K562 (cell line): ENCODE data around the gene PLK4. TPM values are rescaled to one million over a fixed set of nuclear protein-coding genes. Genes with fewer than 3 reads are reported as not detected.

Source experiments
- COPS2 ChIP-seq: fragments of 450-650 bp; conservative IDR thresholded peaks from 2 replicates; pipeline ENCODE4 v1.6.1; 2016; ENCODE audit warnings: mild to moderate bottlenecking, moderate library complexity
- EZH2 ChIP-seq: IDR thresholded peaks from 2 replicates; pipeline ENCODE4 v1.6.1; 2012; ENCODE audit warnings: low read depth, mild to moderate bottlenecking, inconsistent platforms, low read length, borderline replicate concordance
- HDAC2 ChIP-seq: fragments of 450-650 bp; IDR thresholded peaks from 2 replicates; pipeline ENCODE4 v1.6.1; 2016; ENCODE audit warnings: mild to moderate bottlenecking
- MAFK ChIP-seq: IDR thresholded peaks from 2 replicates; pipeline ENCODE4 v1.6.1; 2011; ENCODE audit warnings: low read length, improper control_type of control experiment
- MEF2D ChIP-seq: conservative IDR thresholded peaks from 2 replicates; pipeline ENCODE4 v1.6.1; 2016; ENCODE audit warnings: low read depth, missing genetic modification characterization, missing compliant biosample characterization
- POLR2AphosphoS2 ChIP-seq: IDR thresholded peaks from 2 replicates; pipeline ENCODE4 v1.6.1; 2012; ENCODE audit warnings: low read length, improper control_type of control experiment
- PTRF ChIP-seq: fragments of 450-650 bp; IDR thresholded peaks from 2 replicates; pipeline ENCODE4 v1.6.1; 2016; ENCODE audit warnings: mild to moderate bottlenecking, missing genetic modification characterization, missing compliant biosample characterization
- SMARCA5 ChIP-seq: fragments of 450-650 bp; IDR thresholded peaks from 2 replicates; pipeline ENCODE4 v1.6.1; 2016
- TAL1 ChIP-seq: fragments of 450-650 bp; IDR thresholded peaks from 2 replicates; pipeline ENCODE4 v1.6.1; 2016; ENCODE audit warnings: mild to moderate bottlenecking
- polyA plus RNA-seq, 8 experiments: library from polyadenylated mRNA; depleted of rRNA in 4 of 8; stranded (reverse) in 5 of 8; unstranded in 3 of 8; fragments of >200 nt; fragmentation: Nextera tagmentation in 2 of 8; fragmentation: Illumina TruSeq in 1 of 8; extraction: Ambion mirVana in 2 of 8; extraction: Trizol in 1 of 8; gene quantifications; 2 replicates each; pipeline versions ENCODE4 v1.2.1 to v1.2.3, GENCODE V29; 2011 to 2014; ENCODE audit warnings: inconsistent platforms in 1 of 8, missing spikeins in 1 of 8
- total RNA-seq, 7 experiments: library from RNA; depleted of rRNA in 6 of 7; stranded (reverse); fragments of >200 nt in 6 of 7; fragmentation: Illumina TruSeq in 2 of 7; extraction: Trizol in 2 of 7; gene quantifications; 2 replicates each; pipeline versions ENCODE4 v1.2.1 to v1.2.3, GENCODE V29; 2011 to 2021; ENCODE audit warnings: low replicate concordance in 1 of 7
- TF ChIP-seq, protein P1 (sequence below), 2 experiments: fragments of 450-650 bp in 1 of 2; sonication (generic) in 1 of 2; formaldehyde crosslinking in 1 of 2; IDR thresholded peaks in 1 of 2; conservative IDR thresholded peaks in 1 of 2; 2 replicates each; pipeline versions ENCODE4 v1.6.1 to v1.8.1; 2016 to 2023; ENCODE audit warnings: mild to moderate bottlenecking in 2 of 2, moderate library complexity in 2 of 2, inconsistent platforms in 1 of 2, missing genetic modification reagents in 1 of 2
- TF ChIP-seq, protein P2 (sequence below): fragments of 250-450 bp; sonication (Bioruptor Pico); IDR thresholded peaks from 2 replicates; pipeline ENCODE4 v1.4.0; 2020; ENCODE audit warnings: borderline replicate concordance
- TF ChIP-seq, protein P3 (sequence below): fragments of 250-450 bp; sonication (Bioruptor Pico); IDR thresholded peaks from 2 replicates; pipeline ENCODE4 v1.5.0; 2020; ENCODE audit warnings: mild to moderate bottlenecking, borderline replicate concordance
- TF ChIP-seq, protein P4 (sequence below): sonication (generic); formaldehyde crosslinking; IDR thresholded peaks from 2 replicates; pipeline ENCODE4 v1.8.0; 2023; ENCODE audit warnings: missing genetic modification reagents, mild to moderate bottlenecking, borderline replicate concordance
- TF ChIP-seq, protein P5 (sequence below), 3 experiments: IDR thresholded peaks in 2 of 3; conservative IDR thresholded peaks in 1 of 3; 2 replicates each; pipeline ENCODE4 v1.5.1; 2011 to 2012; ENCODE audit warnings: low read length in 3 of 3, mild to moderate bottlenecking in 3 of 3, control low read depth in 2 of 3, improper control_type of control experiment in 1 of 3, inconsistent platforms in 1 of 3, low read depth in 1 of 3, mixed read lengths in 1 of 3, moderate library complexity in 1 of 3; ENCODE audit not compliant: insufficient read depth in 2 of 3

PLK4 gene
- total and polyA plus RNA-seq, 9 of the 15 experiments (the other 6 are each of a cell fraction or from before 2014, with no cell fraction given), result 16.2 to 95.3 (median 54.3) TPM

DNA sequence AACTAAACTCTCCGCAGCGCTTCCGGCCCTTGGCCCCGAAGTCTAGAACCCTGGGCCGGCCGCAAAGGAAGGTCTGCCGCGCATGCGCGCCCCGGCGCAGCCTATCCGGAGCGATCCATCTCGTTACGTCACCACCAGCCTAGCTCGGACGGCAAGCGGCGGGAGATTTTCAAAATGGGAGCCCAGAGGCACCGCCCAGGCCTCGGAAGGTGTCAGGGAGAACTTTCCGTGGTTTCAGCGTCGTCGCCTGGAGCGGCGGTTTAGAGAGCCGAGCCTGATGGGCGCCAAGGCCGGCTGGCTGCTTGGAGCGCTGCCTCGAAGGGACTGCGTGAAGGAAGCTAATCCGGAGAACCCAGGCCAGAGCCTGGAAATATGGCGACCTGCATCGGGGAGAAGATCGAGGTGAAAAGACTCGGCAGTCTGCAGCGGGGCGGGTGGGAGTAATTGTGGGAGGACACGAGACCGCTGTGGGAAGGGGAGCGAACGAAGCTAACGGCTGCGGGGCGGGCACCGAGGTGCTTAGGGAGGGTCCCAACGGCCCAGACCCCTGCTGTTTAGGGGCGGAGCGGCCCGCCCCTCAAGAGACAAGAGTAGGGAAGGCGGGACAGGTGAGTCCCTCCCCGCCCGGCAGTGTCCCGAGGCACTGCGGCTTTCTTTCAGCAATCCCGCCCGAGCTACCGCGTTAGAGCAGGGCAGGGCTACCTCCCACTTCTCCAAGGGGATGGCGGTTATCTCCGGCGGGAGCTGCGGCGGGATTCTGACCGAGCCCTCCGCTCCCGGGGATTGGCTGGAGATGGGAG lies at the start of gene PLK4 (continued):
- TF ChIP-seq POLR2AphosphoS2 (no peak), TAL1 (no peak), SMARCA5 (no peak), COPS2 (no peak), EZH2 (no peak), PTRF (tag) (no peak), HDAC2 (peak; percentile 47), MAFK (no peak), MEF2D (tag) (no peak)
- TF ChIP-seq, protein P1, sequence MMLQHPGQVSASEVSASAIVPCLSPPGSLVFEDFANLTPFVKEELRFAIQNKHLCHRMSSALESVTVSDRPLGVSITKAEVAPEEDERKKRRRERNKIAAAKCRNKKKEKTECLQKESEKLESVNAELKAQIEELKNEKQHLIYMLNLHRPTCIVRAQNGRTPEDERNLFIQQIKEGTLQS (IDR thresholded peaks at IDR 0.05), result peak; percentile 94
- TF ChIP-seq, protein P1 (CRISPR knock-in tag; conservative IDR thresholded peaks at IDR 0.05), result peak; percentile 94
- TF ChIP-seq, protein P2, sequence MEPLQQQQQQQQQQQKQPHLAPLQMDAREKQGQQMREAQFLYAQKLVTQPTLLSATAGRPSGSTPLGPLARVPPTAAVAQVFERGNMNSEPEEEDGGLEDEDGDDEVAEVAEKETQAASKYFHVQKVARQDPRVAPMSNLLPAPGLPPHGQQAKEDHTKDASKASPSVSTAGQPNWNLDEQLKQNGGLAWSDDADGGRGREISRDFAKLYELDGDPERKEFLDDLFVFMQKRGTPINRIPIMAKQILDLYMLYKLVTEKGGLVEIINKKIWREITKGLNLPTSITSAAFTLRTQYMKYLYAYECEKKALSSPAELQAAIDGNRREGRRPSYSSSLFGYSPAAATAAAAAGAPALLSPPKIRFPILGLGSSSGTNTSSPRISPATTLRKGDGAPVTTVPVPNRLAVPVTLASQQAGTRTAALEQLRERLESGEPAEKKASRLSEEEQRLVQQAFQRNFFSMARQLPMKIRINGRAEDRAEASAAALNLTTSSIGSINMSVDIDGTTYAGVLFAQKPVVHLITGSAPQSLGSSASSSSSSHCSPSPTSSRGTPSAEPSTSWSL (CRISPR knock-in tag), result no peak
- TF ChIP-seq, protein P3, sequence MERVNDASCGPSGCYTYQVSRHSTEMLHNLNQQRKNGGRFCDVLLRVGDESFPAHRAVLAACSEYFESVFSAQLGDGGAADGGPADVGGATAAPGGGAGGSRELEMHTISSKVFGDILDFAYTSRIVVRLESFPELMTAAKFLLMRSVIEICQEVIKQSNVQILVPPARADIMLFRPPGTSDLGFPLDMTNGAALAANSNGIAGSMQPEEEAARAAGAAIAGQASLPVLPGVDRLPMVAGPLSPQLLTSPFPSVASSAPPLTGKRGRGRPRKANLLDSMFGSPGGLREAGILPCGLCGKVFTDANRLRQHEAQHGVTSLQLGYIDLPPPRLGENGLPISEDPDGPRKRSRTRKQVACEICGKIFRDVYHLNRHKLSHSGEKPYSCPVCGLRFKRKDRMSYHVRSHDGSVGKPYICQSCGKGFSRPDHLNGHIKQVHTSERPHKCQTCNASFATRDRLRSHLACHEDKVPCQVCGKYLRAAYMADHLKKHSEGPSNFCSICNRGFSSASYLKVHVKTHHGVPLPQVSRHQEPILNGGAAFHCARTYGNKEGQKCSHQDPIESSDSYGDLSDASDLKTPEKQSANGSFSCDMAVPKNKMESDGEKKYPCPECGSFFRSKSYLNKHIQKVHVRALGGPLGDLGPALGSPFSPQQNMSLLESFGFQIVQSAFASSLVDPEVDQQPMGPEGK (CRISPR knock-in tag), result no peak
- TF ChIP-seq, protein P4, sequence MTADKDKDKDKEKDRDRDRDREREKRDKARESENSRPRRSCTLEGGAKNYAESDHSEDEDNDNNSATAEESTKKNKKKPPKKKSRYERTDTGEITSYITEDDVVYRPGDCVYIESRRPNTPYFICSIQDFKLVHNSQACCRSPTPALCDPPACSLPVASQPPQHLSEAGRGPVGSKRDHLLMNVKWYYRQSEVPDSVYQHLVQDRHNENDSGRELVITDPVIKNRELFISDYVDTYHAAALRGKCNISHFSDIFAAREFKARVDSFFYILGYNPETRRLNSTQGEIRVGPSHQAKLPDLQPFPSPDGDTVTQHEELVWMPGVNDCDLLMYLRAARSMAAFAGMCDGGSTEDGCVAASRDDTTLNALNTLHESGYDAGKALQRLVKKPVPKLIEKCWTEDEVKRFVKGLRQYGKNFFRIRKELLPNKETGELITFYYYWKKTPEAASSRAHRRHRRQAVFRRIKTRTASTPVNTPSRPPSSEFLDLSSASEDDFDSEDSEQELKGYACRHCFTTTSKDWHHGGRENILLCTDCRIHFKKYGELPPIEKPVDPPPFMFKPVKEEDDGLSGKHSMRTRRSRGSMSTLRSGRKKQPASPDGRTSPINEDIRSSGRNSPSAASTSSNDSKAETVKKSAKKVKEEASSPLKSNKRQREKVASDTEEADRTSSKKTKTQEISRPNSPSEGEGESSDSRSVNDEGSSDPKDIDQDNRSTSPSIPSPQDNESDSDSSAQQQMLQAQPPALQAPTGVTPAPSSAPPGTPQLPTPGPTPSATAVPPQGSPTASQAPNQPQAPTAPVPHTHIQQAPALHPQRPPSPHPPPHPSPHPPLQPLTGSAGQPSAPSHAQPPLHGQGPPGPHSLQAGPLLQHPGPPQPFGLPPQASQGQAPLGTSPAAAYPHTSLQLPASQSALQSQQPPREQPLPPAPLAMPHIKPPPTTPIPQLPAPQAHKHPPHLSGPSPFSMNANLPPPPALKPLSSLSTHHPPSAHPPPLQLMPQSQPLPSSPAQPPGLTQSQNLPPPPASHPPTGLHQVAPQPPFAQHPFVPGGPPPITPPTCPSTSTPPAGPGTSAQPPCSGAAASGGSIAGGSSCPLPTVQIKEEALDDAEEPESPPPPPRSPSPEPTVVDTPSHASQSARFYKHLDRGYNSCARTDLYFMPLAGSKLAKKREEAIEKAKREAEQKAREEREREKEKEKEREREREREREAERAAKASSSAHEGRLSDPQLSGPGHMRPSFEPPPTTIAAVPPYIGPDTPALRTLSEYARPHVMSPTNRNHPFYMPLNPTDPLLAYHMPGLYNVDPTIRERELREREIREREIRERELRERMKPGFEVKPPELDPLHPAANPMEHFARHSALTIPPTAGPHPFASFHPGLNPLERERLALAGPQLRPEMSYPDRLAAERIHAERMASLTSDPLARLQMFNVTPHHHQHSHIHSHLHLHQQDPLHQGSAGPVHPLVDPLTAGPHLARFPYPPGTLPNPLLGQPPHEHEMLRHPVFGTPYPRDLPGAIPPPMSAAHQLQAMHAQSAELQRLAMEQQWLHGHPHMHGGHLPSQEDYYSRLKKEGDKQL (CRISPR knock-in tag), result peak; percentile 81
- TF ChIP-seq, protein P5, sequence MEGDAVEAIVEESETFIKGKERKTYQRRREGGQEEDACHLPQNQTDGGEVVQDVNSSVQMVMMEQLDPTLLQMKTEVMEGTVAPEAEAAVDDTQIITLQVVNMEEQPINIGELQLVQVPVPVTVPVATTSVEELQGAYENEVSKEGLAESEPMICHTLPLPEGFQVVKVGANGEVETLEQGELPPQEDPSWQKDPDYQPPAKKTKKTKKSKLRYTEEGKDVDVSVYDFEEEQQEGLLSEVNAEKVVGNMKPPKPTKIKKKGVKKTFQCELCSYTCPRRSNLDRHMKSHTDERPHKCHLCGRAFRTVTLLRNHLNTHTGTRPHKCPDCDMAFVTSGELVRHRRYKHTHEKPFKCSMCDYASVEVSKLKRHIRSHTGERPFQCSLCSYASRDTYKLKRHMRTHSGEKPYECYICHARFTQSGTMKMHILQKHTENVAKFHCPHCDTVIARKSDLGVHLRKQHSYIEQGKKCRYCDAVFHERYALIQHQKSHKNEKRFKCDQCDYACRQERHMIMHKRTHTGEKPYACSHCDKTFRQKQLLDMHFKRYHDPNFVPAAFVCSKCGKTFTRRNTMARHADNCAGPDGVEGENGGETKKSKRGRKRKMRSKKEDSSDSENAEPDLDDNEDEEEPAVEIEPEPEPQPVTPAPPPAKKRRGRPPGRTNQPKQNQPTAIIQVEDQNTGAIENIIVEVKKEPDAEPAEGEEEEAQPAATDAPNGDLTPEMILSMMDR (IDR thresholded peaks at IDR 0.05 in 2 of 3, conservative IDR thresholded peaks at IDR 0.05 in 1 of 3; ENCODE audit: insufficient read depth in 2 of 3, low read depth in 1 of 3, low read length in 3 of 3), result no peak
